Forelimb muscle (tissue), 1 donor: ENCODE data around the gene AGO4. TPM values are rescaled to one million over a fixed set of nuclear protein-coding genes. Genes with fewer than 3 reads are reported as not detected.
A peak's percentile ranks its signal among the peaks of the same experiment; 100 is the strongest.
"Not testable (repeated sequence)": the region's sequence is repeated elsewhere in the genome, so short reads cannot be mapped to it uniquely, and the experiment has no call there.

ENCODE experiments used
- DNase-seq: peaks from one replicate; pipeline ENCODE4 v3.0.0-alpha.2; 2013; ENCODE audit warnings: low read depth
- polyA plus RNA-seq: library from polyadenylated mRNA; unstranded; fragments of 120-200 nt; gene quantifications from one replicate; pipeline ENCODE4 v1.2.1, GENCODE V29; 2013; ENCODE audit not compliant: insufficient read length

Gene AGO4
- polyA plus RNA-seq, 1 donor: 13.2 TPM

DNA sequence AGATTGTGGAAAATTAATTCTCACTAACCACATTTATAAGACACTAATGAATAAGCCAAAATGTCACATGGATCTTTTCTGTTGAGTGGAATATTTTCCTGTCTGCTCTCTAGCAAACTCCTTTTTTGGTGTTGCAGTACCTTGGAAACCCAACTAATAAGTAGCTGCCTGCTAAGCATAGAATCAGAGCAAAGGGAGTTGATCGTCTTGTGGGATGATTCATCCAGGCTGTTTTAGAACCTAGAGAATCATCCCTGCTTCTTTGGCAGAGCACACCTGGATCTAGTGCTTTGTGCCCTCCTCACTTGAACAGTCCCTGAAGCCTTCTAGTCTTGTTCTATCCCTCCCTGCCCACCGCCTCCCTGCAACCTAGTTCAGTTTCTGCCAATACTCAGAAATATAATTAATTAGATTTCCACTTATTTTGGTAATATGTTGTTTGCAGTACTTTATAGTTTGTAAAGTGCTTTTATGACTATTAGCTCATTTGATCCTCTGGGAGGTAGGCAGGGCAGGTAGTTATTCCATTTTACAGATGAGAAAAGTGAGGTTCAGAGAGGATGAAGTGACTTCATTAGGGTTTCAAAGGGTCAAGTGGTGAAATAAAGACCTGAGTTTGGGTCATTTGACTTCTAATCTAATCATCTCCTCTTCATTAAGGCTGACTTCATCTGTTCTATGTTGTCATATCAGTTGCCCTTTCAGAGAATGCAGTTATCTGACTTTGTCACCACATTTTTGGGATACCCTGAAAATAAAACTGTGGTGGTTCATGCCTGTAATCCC is 2.5 kb downstream of the AGO4 start:
- DNase-seq: no peak

DNA sequence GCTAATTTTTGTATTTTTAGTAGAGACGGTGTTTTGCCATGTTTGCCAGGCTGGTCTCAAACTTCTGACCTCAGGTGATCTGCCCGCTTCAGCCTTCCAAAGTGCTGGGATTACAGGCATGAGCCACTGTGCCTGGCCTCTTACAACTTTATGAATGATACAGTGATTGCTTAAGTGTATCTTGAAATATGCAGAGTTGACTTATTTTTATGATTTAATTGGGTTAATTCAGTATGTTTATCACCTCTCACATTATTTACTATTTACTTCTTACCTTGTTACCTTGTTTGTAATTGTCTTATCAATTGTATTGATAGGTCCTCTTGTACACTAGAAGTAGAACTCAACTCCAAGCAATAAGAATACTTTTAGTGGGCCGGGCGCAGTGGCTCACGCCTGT is 4.9 kb downstream of the AGO4 start:
- not testable (repeated sequence) for DNase-seq

DNA sequence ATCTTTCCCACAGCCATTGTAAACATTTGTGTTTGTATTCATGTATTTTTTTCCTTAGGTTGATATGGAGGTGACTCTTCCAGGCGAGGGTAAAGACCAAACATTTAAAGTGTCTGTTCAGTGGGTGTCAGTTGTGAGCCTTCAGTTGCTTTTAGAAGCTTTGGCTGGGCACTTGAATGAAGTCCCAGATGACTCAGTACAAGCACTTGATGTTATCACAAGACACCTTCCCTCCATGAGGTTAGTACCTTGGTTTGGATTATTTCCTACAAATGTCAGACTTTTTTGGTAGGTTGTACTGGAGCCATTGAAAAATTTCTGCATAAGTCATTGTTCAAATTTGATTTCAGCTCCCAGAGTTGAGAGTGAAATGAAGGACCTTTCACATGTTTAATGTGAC is 17.4 kb downstream of the AGO4 start:
- DNase-seq: no peak

DNA sequence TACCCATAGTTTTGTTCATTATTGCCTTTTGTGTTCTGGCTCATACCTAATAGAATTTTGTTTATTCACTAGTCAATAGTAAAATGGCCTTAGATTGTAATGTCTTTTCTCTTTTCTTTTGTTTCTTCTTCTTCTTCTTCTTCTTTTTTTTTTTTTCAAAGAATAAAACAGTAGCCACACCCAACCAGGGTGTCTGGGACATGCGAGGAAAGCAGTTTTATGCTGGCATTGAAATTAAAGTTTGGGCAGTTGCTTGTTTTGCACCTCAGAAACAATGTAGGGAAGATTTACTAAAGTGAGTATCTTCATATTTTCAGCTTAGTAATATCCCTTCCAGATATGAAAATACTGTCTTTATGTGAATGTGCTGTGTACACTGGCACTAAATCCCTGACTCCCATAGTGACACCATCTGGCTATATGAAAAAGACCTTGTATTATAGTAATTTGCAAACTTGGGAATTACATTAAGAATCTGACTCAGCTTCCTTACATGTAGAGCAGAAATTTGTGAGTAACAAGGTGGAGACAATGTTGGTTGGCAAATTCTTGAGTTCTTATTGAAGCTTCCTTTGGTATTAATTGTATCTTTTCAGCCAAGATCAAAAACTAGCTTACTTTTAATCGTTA is 24.6 kb downstream of the AGO4 start:
- DNase-seq: no peak

DNA sequence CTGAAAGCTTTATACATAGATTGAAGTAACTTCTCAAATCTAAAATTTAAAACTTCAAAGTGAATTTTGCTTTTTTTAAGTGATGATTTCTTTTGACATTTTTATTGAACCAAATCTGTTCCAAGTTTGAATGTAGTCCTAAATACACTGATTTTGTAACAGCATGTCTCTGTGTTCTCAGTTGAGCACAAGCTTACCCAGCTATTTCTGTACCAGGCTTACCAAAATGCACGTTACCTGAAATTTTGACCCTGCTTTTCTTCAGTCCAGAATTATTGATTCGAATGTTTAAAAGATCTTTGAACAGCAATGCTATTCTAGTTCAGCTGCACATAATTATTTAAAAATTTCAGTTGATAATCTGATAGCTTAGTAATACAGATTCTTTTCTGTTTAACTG is 25.6 kb downstream of the AGO4 start:
- no peak for DNase-seq

DNA sequence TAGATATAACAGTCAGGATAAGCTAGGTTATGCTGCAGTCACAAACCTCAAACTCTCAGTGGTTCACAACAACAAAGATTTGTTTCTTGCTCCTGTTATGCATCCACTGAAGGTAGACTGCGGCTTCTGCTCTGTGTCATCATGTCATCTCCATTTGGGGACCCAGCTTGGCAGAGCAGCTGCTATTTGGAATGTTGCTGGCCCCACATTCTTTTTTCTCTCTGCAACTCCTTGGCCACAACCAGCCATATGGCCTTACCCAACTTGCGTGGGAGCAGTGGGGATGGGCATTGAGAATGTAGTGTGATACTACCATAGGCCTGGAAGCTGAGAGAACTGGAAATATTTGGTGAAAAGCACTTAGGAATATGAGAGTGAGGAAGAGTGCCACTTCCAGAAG is 26.4 kb downstream of the AGO4 start:
- no peak for DNase-seq

DNA sequence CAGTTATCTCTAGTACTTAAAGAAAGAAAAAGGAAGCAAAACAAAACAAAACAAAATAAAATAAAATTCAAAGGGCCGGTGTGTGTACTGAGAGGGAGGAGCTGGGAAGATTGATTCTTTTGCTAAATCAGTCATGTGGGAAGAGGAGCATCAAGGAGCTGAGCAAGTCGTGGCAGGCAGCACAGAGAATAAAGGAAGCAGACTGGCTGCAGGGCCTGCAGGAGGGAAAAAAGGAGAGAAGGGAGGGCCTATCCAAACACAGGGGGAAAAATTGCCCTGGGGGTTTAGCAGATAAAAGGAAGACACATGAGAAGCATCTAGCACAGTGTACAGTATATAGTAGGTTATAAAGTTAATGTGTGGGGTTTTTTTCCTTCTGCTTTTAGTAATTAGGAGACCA is 27.6 kb downstream of the AGO4 start:
- DNase-seq: no peak

DNA sequence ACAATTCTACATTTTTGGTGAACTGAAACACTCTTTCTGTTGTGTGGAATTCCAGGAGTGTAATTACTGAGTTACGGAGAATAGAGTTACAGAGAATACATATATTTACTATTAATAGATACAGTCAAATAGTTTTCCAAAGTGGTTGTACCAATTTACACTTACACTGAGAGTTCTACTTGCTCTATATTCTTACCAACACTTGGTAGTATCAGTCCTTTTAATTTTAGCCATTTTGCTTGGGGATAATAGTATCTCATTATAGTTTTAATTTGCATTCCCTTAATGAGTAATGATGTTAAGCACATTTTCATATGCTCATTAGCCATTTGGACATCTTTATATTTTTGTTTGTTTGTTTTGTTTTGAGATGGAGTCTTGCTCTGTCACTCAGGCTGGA is 28.9 kb downstream of the AGO4 start:
- no peak for DNase-seq

DNA sequence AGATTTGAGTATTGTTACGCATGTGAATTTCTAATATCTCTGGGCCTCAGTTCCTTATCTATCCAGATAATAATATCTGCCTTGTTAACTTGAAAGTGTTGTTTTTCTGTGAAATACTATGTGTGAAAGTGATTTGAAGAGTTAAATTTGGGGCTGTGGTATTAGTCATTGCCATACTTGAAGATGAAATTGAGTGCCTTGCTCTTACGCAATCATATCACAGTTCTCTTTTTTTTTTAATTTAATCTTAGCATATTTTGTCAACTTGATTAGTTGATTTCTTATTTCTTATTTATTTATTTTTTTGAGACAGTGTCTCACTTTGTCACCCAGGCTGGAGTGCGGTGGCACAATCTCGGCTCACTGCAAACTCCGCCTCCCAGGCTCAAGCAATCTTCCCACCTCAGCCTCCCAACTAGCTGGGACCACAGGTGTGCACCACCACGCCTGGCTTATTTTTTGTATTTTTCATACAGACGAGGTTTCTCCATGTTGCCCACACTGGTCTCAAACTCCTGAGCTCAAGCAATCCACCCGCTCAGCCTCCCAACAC is 31.0 kb downstream of the AGO4 start:
- no peak for DNase-seq

DNA sequence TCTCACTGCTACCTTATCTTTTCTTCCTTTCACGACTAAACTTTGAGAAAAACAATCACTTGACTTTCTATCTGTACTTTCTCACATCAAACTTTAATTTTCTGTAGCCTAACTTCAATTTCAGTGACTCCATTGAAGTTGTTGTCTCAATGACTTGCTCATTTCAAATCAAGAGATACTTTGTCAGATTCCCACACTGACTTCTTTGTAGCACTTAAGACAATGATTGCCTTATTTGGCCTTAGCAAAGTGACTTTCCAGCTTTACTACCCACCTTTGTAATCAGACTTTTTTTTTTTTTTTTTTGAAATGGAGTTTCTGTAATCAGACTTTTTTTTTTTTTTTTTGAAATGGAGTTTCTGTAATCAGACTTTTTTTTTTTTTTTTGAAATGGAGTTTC is 37.0 kb downstream of the AGO4 start:
- no peak for DNase-seq

DNA sequence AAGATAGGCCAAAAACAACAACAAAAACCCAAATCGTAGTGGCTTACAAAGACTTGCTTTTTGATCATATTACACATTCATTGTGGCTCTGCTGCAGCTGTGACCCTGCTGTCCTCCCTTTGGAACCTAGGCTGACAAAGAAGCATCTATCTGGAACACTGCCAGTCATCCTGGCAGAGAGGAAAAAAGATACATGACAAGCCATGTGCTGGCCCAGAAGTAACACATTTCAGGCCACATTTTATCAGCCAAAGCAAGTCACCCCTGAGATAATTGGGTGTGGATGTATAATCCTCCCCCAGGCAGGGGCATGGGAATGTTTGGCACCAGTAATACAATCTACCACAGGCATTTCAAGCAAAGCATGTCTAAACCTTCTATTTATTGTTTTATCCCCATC is 38.0 kb downstream of the AGO4 start:
- DNase-seq: no peak

DNA sequence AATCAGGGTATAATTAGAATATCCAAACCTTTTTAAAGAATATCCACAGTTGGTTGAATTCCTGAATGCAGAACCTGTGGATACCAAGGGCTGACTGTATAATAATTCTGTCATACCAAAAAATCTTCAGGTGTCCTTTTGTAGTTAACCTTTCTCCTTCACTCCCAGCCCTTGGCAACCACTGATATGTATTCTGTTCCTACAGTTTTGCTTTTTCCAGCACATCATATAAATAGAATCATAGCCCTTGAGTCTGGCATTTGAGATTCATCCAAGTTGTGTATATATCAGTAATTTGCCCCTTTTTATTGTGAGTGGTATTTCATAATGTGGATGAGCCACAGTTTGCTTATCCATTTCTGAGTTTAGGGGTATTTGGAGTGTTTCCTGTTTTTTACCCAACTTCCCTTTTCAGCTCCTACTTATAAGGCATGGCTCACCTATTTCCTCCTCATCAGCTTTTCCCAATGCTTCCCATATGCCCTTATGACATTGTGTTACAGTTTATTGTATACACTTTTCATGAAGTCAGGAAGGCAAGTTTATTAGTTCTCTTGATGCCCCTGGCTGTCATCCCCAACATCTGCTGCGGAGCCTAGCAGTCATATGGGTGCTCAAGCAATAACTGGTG is 40.2 kb downstream of the AGO4 start:
- no peak for DNase-seq

DNA sequence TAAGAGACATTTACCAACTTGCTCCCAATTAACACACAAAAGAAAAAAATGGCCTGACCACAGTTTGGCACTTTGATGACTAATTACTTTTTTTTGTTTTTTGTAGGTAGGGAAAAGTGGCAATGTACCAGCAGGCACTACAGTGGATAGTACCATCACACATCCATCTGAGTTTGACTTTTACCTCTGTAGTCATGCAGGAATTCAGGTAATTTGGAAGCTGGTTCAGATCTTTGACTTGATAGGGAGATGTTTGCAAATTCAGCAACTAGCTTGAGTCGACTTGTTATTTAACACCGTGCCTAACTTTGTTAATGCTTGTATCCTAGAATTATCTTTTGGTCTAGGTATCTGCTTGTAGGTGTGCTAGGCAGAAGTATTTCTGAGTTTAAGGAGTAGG is 42.2 kb downstream of the AGO4 start:
- DNase-seq: no peak

DNA sequence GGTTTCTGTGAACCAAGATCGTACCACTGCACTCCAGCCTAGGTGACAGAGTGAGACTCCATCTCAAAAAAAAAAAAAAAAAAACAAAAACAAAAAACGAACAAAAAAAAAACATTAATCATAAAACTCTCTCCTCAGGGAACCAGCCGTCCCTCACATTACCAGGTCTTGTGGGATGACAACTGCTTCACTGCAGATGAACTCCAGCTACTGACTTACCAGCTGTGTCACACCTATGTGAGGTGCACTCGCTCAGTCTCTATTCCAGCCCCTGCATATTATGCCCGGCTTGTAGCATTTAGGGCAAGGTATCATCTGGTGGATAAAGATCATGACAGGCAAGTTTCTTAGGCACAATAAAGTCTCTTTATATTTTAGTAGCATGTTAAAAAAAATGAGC is 42.9 kb downstream of the AGO4 start:
- DNase-seq: no peak

DNA sequence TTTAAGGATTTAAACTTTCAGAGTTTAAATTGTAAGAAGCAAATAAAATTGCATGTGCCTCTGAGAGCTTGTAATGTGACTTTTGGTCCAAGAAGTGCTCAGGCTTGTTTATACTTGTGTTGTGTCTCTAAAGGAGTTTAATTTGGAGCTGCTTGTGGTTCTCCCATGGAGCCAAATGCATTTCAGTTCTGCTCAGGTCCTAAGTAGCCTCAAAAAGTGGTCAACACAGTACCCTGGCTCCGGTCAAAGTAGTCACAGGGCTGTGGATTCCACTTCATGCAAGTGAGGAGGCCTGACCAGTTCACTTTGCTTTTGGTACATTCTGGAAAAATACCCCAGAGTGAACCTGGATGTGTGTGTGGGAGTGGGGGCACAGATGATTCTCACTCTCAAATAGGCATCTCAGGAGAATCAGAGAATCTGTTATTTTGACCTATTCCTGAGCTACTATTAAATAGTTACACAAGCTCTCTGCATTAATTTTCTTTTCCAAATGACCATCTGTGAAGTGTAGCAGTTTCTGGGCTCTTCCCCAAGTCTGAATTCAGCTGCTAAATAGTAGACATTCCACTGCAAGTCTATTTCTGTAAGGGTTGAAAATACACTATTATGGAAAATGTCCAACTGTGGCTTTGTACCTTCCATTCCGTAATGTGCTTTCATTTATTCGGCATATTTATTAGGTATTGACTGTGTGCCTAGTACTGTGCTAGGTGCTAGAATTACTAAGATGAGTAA is 43.5 kb downstream of the AGO4 start:
- DNase-seq: peak; percentile 87

DNA sequence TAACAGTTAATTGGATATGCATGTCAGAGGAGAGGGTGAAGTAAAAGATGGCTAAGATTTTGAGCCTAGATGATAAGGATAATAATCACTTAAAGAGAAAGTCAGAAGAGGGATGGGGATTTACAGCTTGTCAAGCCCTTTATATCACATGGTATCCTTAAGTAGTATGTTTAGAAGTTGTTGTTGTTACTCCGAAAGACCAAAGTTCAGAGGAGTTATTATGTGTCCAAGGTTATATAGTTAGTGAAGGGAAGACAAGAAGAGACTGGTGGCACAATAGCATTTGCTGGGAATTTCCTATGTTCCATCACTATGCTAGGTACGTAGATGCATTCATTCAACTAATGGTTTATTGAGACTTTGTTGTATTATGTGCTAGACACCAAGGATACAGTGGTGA is 44.4 kb downstream of the AGO4 start:
- no peak for DNase-seq

DNA sequence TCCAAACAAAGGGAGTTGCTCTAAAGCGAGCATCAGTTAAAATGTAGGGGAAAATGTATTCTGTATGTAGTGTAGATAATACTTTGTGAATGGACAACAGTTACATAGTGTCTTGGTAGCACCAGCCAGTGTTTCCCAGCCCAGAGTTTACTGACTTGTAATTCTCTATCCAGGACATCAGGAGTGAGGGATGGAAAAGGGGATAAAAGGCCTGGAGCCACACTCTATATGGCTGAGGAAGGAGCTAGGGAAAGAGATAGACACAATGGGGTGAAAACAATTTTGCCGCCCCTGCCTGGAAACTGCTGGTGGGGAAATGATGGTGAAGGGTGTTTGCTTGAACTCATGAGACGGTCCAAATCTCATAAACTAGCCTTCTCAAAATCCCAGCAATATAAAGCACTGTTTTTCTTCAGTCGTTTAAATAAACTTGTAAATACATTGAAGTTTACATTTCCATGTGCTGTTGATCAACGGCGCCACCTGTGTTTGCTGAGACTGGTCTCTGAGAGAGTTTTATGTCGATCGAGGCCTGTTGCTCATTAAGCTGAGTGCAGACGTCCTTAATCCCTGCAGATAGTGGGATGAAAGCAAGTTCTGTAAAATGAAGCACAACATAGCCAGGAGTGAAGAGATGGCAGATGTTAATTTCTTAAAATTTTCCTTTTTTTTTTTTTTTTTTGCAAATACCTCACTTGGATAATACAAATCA is 47.3 kb downstream of the AGO4 start:
- no peak for DNase-seq

DNA sequence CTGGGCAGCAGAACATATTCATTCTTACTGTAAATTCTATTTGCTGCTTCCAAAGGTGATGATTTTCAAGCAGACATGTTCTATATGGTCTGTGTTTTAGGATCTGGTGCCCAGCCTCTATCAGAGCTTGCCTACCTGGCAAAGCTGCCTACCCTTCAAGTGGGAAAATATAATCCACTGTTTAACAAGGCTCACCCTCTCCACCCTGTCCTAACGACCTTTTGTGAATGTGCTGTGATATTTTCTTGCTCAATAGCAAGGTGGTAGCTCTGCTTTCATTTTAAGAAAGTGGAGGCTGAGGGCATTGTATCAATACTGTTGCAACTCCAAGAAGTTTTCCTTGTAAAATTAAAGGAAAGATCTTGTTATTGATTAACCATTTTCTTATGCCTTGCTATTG is 49.1 kb downstream of the AGO4 start:
- no peak for DNase-seq

DNA sequence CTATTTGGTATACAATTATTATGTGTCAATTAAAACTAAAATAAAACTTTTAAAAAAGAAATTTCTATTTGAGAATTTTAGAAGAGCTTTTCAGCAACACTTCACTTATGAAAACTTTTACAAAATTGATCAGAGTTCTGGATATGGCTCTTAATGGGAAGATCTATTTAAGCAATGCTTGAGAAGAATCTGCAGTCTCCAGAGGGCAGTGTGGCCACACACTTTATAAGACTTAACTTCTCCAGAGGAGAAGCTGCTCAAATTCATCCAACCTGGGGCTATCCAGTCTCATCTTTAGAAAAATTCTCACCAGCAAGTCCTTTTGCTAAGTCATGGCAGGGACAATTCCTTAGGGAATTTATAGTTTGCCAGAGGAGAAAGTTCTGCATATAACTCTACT is 50.0 kb downstream of the AGO4 start:
- no peak for DNase-seq

DNA sequence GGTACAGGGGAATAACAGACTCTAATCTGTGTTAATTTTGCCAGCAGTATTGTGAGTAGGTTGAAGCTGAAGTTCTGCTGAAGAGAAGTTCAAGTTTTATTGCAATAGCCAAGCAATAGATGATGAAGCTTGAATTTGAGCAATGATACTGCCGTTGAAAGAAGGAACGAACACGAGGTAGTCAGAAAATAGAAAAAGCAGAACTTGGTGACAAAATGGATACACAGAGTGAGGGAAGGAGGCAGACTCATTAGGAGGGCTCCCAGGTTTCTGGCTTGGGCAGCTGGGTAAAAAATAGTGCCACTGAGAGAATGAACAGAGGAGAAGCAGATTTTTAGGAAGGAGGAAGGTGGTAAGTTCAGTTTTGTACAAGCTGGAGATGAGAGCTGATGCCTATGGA is 52.9 kb downstream of the AGO4 start:
- DNase-seq: no peak

DNA sequence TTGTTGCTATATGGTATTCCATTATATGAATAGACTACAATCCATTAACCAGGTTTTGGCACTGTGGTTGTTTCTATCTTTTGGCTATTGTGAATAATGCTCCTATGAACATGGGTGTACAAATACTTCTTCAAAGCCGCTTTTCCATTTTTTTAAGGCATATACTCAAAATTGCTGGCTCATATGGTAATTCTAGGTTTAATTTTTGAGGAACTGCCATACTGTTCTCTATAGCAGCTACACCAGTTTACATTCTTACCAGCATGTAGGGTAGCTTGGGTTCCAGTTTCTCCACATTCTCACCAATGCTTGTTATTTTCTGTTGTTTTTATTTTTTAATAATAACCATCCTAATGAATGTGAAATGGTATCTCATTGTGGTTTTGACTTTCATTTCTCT is 55.3 kb downstream of the AGO4 start:
- no peak for DNase-seq
